Activated CD8-positive, alpha-beta T cell treated with anti-CD3 and anti-CD28 coated beads, Interleukin-2, amount 10 ng/mL, durations not matched to agents 7 days and 5 days (primary cell): ENCODE measurements around the gene HSD17B2. TPM values are rescaled to one million over a fixed set of nuclear protein-coding genes. Genes with fewer than 3 reads are reported as not detected.

ENCODE experiments used
- ATAC-seq: fragments of 150-1000 bp; cut with Tn5 transposase; one replicate; pipeline ENCODE4 v1.10.0; 2021; ENCODE audit warnings: moderate library complexity
- CTCF ChIA-PET: fragments of 350-600 bp; sonication (Branson Sonifier 250); formaldehyde crosslinking; loops from one replicate; lab custom pipeline; 2021; ENCODE audit warnings: antibody characterized with exemption; lab: Charles Lee
- POLR2A ChIA-PET: fragments of 350-600 bp; sonication (Branson Sonifier 250); formaldehyde crosslinking; loops from one replicate; lab custom pipeline; 2021; ENCODE audit warnings: antibody characterized with exemption; lab: Charles Lee
- DNase-seq: peaks from one replicate; pipeline ENCODE4 v3.0.0-alpha.2; 2020
- H3K27ac Mint-ChIP-seq: one replicate; pipeline ENCODE4 v1.8.0; 2021; ENCODE audit warnings: mild to moderate bottlenecking, mixed read lengths
- H3K27me3 Mint-ChIP-seq: one replicate; pipeline ENCODE4 v1.8.0; 2021; ENCODE audit warnings: low read depth, mixed read lengths
- H3K36me3 Mint-ChIP-seq: one replicate; pipeline ENCODE4 v1.8.0; 2021; ENCODE audit warnings: low read depth, mixed read lengths
- H3K4me1 Mint-ChIP-seq: one replicate; pipeline ENCODE4 v1.8.0; 2021; ENCODE audit warnings: low read depth, mixed read lengths
- H3K4me3 Mint-ChIP-seq: one replicate; pipeline ENCODE4 v1.8.0; 2021; ENCODE audit warnings: mild to moderate bottlenecking, mixed read lengths
- H3K9me3 Mint-ChIP-seq: one replicate; pipeline ENCODE4 v1.8.0; 2022; ENCODE audit warnings: mixed read lengths; ENCODE audit not compliant: insufficient read depth
- total RNA-seq, 2 experiments: library from RNA; stranded (reverse); gene quantifications; one replicate each; pipeline ENCODE4 v1.2.3, GENCODE V29; 2021

The HSD17B2 gene
- total RNA-seq, 2 experiments from 2014 or later = not detected

DNA sequence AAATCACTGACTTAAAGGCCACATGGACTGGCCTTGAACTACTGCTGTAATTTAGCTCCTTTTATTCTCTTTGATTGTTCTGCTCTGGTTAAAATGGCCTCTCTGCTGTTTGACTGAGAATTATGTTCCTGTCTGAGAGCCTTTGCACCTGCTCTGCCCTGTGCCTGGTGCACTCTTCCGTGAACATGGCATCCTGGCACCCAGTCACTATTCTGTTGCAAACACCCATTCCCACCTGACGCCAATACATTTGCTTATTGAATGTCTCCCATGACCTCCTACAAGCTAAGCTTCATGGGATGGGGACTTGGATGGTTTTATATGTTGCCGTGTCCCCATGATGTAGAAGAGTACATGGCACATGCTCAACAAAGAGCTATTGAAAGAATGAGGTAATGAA is 20.1 kb downstream of the HSD17B2 start:
- POLR2A ChIA-PET = no interaction called here
- CTCF ChIA-PET = interaction anchor here (0.9 kb wide), 1 partner anchor 36 kb away, joined by 3 read pairs; no protein-coding TSS in a partner anchor
- no peak overlapping the region for H3K4me3 Mint-ChIP-seq
- H3K27ac Mint-ChIP-seq = no peak overlapping the region
- peaks cover 12% of the 10 kb centered on the region for H3K27me3 Mint-ChIP-seq
- H3K4me1 Mint-ChIP-seq = no peaks in the 10 kb centered on the region
- no peak for ATAC-seq
- H3K36me3 Mint-ChIP-seq = no peaks in the 10 kb centered on the region
- no peak for DNase-seq
- H3K9me3 Mint-ChIP-seq = no peaks in the 10 kb centered on the region

GRCh38 chr16:82055728-82056549 is 20.9 kb downstream of the HSD17B2 start:
- no peak for ATAC-seq
- Mint-ChIP-seq H3K4me1 (no peaks in the 10 kb centered on the region), H3K36me3 (no peaks in the 10 kb centered on the region), H3K27me3 (peaks cover 8% of the 10 kb centered on the region), H3K4me3 (no peak overlapping the region), H3K9me3 (no peaks in the 10 kb centered on the region), H3K27ac (no peak overlapping the region)
- no peak for DNase-seq
- CTCF ChIA-PET = no interaction called here
- POLR2A ChIA-PET = no interaction called here

DNA sequence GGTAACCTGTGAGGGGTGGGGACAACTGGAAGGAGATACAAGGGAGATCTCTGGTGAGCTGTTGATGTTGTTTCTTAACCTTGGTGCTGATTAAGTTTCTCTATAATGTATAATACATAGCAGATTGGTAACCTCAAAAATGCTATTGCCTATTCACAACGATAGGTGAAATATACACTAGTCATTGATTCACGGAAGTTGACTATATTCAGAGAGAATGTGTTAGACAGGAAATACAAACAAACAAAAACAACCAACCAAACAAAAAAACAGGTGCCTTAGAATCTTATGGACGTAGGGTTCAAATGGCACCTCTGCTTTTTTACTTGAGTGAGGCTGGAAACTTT is 21.5 kb downstream of the HSD17B2 start:
- no peak overlapping the region for H3K4me3 Mint-ChIP-seq
- CTCF ChIA-PET = no interaction called here
- H3K36me3 Mint-ChIP-seq = no peaks in the 10 kb centered on the region
- H3K27ac Mint-ChIP-seq = no peak overlapping the region
- no peak for DNase-seq
- no peak for ATAC-seq
- no peaks in the 10 kb centered on the region for H3K9me3 Mint-ChIP-seq
- H3K4me1 Mint-ChIP-seq = no peaks in the 10 kb centered on the region
- H3K27me3 Mint-ChIP-seq = peaks cover 8% of the 10 kb centered on the region
- POLR2A ChIA-PET = no interaction called here

- CTCF ChIA-PET = interaction anchor here (0.8 to 1.1 kb wide), 3 partner anchors 9 to 171 kb away, joined by 3 read pairs; no protein-coding TSS in a partner anchor
- DNase-seq (no peak), ATAC-seq (no peak)
- H3K27me3 Mint-ChIP-seq = peaks cover 8% of the 10 kb centered on the region
- H3K4me3 Mint-ChIP-seq = no peak overlapping the region
- H3K4me1 Mint-ChIP-seq = no peaks in the 10 kb centered on the region
- H3K9me3 Mint-ChIP-seq = no peaks in the 10 kb centered on the region
- H3K27ac Mint-ChIP-seq = no peak overlapping the region
- POLR2A ChIA-PET = no interaction called here
- H3K36me3 Mint-ChIP-seq = no peaks in the 10 kb centered on the region
Observed at GRCh38 chr16:82059161-82059982, 24.3 kb downstream of the HSD17B2 start.

DNA sequence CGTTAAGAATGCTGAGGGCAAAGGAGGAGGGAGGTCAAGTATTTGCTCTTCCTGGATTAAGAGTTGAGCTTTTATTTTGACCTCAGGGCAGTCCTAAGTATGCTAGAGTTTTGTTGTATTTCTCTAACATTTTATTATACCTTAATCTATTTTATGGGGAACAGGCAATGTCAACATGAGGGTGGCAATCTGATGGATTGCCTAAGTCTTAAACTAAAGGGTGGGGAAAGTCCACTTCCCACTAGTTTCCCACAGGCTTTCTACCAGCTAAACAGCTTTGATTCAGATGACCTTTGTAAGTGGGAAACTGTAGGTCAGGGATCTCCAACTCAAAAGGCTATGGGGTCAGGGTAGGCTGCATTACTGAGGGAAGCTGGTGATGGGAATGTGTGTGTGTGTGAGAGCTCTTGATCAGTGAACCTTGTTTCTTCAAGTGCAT is 24.9 kb downstream of the HSD17B2 start:
- H3K27me3 Mint-ChIP-seq = peaks cover 8% of the 10 kb centered on the region
- no peaks in the 10 kb centered on the region for H3K9me3 Mint-ChIP-seq
- no peak for ATAC-seq
- no peak overlapping the region for H3K4me3 Mint-ChIP-seq
- H3K36me3 Mint-ChIP-seq = no peaks in the 10 kb centered on the region
- H3K27ac Mint-ChIP-seq = no peak overlapping the region
- no peak for DNase-seq
- CTCF ChIA-PET = interaction anchor here (0.8 to 1.4 kb wide), 4 partner anchors 9 to 170 kb away, joined by 3 to 4 read pairs (median 3); no protein-coding TSS in a partner anchor
- H3K4me1 Mint-ChIP-seq = no peaks in the 10 kb centered on the region
- POLR2A ChIA-PET = no interaction called here

DNA sequence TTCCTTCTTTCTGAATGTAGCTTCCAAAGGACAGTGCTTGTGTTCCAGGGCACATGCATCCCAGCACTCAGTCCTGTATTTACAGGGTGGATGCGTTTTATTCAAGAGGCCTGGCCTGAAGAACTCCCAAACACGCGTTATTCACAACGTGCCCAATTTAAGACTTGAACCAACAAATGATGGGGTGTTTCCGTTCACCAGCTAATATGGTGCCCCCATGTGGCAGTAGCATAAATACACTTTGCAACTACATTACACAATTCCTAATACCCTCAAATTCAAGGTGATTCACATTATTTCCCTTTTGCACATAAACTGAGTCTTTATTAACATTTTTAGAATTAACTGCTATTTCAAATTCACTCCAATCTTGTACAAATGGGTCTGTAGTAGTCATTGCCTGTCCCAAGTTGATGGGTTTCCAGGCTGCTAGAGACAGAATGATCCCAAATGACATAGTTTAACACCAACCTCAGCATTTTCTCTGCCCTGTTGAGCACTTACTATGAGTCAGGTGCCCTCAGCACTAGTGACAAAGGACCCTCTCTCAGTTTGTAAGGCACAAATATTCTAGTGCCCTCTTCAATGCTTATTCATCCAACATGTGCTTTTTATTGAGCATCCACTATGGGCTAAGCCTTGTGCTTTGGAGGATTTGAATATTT is 26.9 kb downstream of the HSD17B2 start:
- no peak overlapping the region for H3K4me3 Mint-ChIP-seq
- CTCF ChIA-PET = interaction anchor here (0.8 to 2.4 kb wide), 10 partner anchors 8 to 172 kb away, joined by 3 to 14 read pairs (median 4); partner anchors contain the start of gene MPHOSPH6
- no peaks in the 10 kb centered on the region for H3K36me3 Mint-ChIP-seq

GRCh38 chr16:82062645-82063058 is 27.6 kb downstream of the HSD17B2 start:
- Mint-ChIP-seq H3K4me3 (no peak overlapping the region), H3K27me3 (peaks cover 3% of the 10 kb centered on the region), H3K27ac (no peak overlapping the region), H3K9me3 (no peaks in the 10 kb centered on the region), H3K36me3 (no peaks in the 10 kb centered on the region), H3K4me1 (no peaks in the 10 kb centered on the region)
- ATAC-seq (no peak), DNase-seq (no peak)
- ChIA-PET CTCF (interaction anchor here (1.6 to 2.4 kb wide), 4 partner anchors 13 to 168 kb away, joined by 3 to 14 read pairs (median 8); no protein-coding TSS in a partner anchor), POLR2A (no interaction called here)

More for the DNA sequence above, 26.9 kb downstream of the HSD17B2 start:
- Mint-ChIP-seq H3K4me1 (no peaks in the 10 kb centered on the region), H3K27me3 (peaks cover 3% of the 10 kb centered on the region), H3K27ac (no peak overlapping the region), H3K9me3 (no peaks in the 10 kb centered on the region)
- no peak for ATAC-seq
- peak; percentile 40 for DNase-seq
- POLR2A ChIA-PET = interaction anchor here (0.5 kb wide), 1 partner anchor 66 kb away, joined by 3 read pairs; no protein-coding TSS in a partner anchor

- CTCF ChIA-PET = interaction anchor here (1.6 to 2.4 kb wide), 2 partner anchors 14 to 19 kb away, joined by 3 to 14 read pairs; no protein-coding TSS in a partner anchor
- no peaks in the 10 kb centered on the region for H3K36me3 Mint-ChIP-seq
- ATAC-seq = no peak
Observed at GRCh38 chr16:82063456-82064082, 28.5 kb downstream of the HSD17B2 start.

GRCh38 chr16:82067042-82067803 is 32.2 kb downstream of the HSD17B2 start:
- ChIA-PET POLR2A (no interaction called here), CTCF (no interaction called here)
- ATAC-seq (no peak), DNase-seq (no peak)
- no peak overlapping the region for H3K4me3 Mint-ChIP-seq
- no peak overlapping the region for H3K27ac Mint-ChIP-seq
- no peaks in the 10 kb centered on the region for H3K9me3 Mint-ChIP-seq
- no peaks in the 10 kb centered on the region for H3K4me1 Mint-ChIP-seq
- H3K27me3 Mint-ChIP-seq = peaks cover 9% of the 10 kb centered on the region
- no peaks in the 10 kb centered on the region for H3K36me3 Mint-ChIP-seq

More at GRCh38 chr16:82063456-82064082, 28.5 kb downstream of the HSD17B2 start:
- no peak for DNase-seq
- POLR2A ChIA-PET = no interaction called here
- Mint-ChIP-seq H3K27me3 (peaks cover 3% of the 10 kb centered on the region), H3K4me3 (no peak overlapping the region), H3K27ac (no peak overlapping the region), H3K4me1 (no peaks in the 10 kb centered on the region), H3K9me3 (no peaks in the 10 kb centered on the region)

DNA sequence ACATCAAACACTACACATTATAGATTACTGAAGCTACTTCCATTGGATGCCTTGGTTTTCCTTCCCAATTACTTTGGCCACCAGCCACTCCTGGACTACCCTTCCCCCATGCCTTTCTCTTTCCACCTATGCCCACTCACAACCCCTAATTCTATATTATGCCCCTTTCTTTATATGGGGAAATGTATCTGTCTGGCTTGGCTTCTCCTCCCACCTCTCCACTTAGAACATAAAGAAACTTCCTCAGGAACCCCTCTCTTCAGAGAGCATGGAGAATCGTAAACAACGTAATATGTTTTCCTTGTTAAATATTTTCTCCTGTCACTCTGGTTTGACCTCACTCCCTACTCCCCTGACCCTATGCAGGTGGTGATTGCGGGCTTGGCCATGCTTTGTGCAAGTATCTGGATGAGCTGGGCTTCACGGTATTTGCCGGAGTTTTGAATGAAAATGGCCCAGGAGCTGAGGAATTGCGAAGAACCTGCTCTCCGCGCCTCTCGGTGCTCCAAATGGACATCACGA is 32.8 kb downstream of the HSD17B2 start:
- ATAC-seq = no peak
- H3K4me1 Mint-ChIP-seq = no peaks in the 10 kb centered on the region
- ChIA-PET POLR2A (no interaction called here), CTCF (interaction anchor here (0.9 to 1.5 kb wide), 2 partner anchors 8 to 162 kb away, joined by 3 to 4 read pairs; no protein-coding TSS in a partner anchor)
- H3K9me3 Mint-ChIP-seq = no peaks in the 10 kb centered on the region
- no peaks in the 10 kb centered on the region for H3K36me3 Mint-ChIP-seq
- H3K4me3 Mint-ChIP-seq = no peak overlapping the region
- H3K27me3 Mint-ChIP-seq = peaks cover 9% of the 10 kb centered on the region
- DNase-seq = no peak
- no peak overlapping the region for H3K27ac Mint-ChIP-seq
